ENCODE data around the gene SPATA32.

SPATA32 gene

GRCh38 chr17:45241328-45242028, 20.4 kb downstream of the SPATA32 start:
- no peak for DNase-seq (ENCODE audit: extremely low spot score)

GRCh38 chr17:45240905-45241327, 21.0 kb downstream of the SPATA32 start:
- ChIA-PET POLR2A (no interaction called here), CTCF (interaction anchor here (0.7 to 9.1 kb wide), 3 partner anchors 15 to 37 kb away, joined by 3 to 68 read pairs (median 5); no protein-coding TSS in a partner anchor)
- no peak for DNase-seq (ENCODE audit: extremely low spot score)
- no peak for TF ChIP-seq CTCF (IDR thresholded peaks at IDR 0.05; ENCODE audit: control extremely low read depth, extremely low read depth, low read depth, missing control alignments)

More at GRCh38 chr17:45241328-45242028, 20.4 kb downstream of the SPATA32 start:
- ChIA-PET POLR2A (no interaction called here), CTCF (interaction anchor here (0.7 to 9.1 kb wide), 2 partner anchors 23 to 36 kb away, joined by 3 to 68 read pairs; no protein-coding TSS in a partner anchor)
- TF ChIP-seq CTCF (IDR thresholded peaks at IDR 0.05; ENCODE audit: control extremely low read depth, extremely low read depth, low read depth, missing control alignments): no peak

GRCh38 chr17:45238155-45238774, 23.6 kb downstream of the SPATA32 start:
- POLR2A ChIA-PET: no interaction called here
- CTCF ChIA-PET: interaction anchor here (0.9 to 13.0 kb wide), 2 partner anchors 20 to 103 kb away, joined by 4 to 309 read pairs; partner anchors contain the start of genes ACBD4 and FMNL1
- no peak for DNase-seq (ENCODE audit: extremely low spot score)
- TF ChIP-seq CTCF (IDR thresholded peaks at IDR 0.05; ENCODE audit: control extremely low read depth, extremely low read depth, low read depth, missing control alignments): no peak

- CTCF ChIA-PET: interaction anchor here (0.9 to 13.0 kb wide), 2 partner anchors 19 to 102 kb away, joined by 4 to 309 read pairs; partner anchors contain the start of genes ACBD4 and FMNL1
- no peak for TF ChIP-seq CTCF (IDR thresholded peaks at IDR 0.05; ENCODE audit: control extremely low read depth, extremely low read depth, low read depth, missing control alignments)
- DNase-seq (ENCODE audit: extremely low spot score): no peak
- POLR2A ChIA-PET: no interaction called here
These were observed 24.2 kb downstream of the SPATA32 start for GRCh38 chr17:45237686-45238085.

GRCh38 chr17:45236282-45236606, 25.6 kb downstream of the SPATA32 start:
- CTCF ChIA-PET: interaction anchor here (0.9 to 13.0 kb wide), 18 partner anchors 8 to 172 kb away, joined by 3 to 309 read pairs (median 7); partner anchors contain the start of genes ACBD4, FMNL1 and HEXIM1
- DNase-seq (ENCODE audit: extremely low spot score): no peak
- POLR2A ChIA-PET: no interaction called here
- no peak for TF ChIP-seq CTCF (IDR thresholded peaks at IDR 0.05; ENCODE audit: control extremely low read depth, extremely low read depth, low read depth, missing control alignments)

GRCh38 chr17:45235416-45236281, 26.2 kb downstream of the SPATA32 start:
- CTCF ChIA-PET: interaction anchor here (0.6 to 13.0 kb wide), 29 partner anchors 8 to 197 kb away, joined by 3 to 309 read pairs (median 4); partner anchors contain the start of genes ACBD4, ARHGAP27, FMNL1 and HEXIM1
- POLR2A ChIA-PET: no interaction called here
- peak; percentile 72 for TF ChIP-seq CTCF (IDR thresholded peaks at IDR 0.05; ENCODE audit: control extremely low read depth, extremely low read depth, low read depth, missing control alignments)
- peak; percentile 76 for DNase-seq (ENCODE audit: extremely low spot score)
